ENCODE measurements around the gene IL4R. TPM values are rescaled to one million over a fixed set of nuclear protein-coding genes. Genes with fewer than 3 reads are reported as not detected.
A peak's percentile ranks its signal among the peaks of the same experiment; 100 is the strongest.

The IL4R gene
- total and polyA plus RNA-seq, 10 of the 15 experiments (the other 5 are each of a cell fraction or from before 2014, with no cell fraction given): 2.6 to 70.4 (median 36.6) TPM

DNA sequence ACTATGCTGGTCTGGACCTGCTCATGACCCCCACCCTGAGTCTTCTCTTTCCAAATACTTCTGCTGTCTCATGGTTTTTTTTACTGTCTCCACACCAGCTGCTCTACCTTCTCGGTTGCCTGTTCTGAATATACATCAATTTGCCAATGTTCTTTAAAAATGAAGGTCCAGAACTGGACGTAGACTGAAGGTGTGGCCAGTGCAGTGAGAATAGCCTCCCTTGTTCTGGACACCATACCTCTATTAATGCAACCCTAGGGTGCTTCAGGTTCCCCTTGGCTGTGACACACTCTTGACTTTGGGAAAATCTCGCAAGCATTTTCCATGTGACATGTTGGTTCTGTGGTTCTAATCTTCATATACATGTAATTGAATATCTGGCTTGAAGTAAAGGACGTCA lies 72.9 kb downstream of the IL4R start (continued):
- TF ChIP-seq, protein P1, sequence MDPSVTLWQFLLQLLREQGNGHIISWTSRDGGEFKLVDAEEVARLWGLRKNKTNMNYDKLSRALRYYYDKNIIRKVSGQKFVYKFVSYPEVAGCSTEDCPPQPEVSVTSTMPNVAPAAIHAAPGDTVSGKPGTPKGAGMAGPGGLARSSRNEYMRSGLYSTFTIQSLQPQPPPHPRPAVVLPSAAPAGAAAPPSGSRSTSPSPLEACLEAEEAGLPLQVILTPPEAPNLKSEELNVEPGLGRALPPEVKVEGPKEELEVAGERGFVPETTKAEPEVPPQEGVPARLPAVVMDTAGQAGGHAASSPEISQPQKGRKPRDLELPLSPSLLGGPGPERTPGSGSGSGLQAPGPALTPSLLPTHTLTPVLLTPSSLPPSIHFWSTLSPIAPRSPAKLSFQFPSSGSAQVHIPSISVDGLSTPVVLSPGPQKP (IDR thresholded peaks at IDR 0.05; ENCODE audit: low read depth, low read length): no peak
- TF ChIP-seq, protein P2, sequence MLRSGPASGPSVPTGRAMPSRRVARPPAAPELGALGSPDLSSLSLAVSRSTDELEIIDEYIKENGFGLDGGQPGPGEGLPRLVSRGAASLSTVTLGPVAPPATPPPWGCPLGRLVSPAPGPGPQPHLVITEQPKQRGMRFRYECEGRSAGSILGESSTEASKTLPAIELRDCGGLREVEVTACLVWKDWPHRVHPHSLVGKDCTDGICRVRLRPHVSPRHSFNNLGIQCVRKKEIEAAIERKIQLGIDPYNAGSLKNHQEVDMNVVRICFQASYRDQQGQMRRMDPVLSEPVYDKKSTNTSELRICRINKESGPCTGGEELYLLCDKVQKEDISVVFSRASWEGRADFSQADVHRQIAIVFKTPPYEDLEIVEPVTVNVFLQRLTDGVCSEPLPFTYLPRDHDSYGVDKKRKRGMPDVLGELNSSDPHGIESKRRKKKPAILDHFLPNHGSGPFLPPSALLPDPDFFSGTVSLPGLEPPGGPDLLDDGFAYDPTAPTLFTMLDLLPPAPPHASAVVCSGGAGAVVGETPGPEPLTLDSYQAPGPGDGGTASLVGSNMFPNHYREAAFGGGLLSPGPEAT (IDR thresholded peaks at IDR 0.05; ENCODE audit: low read depth): no peak

DNA sequence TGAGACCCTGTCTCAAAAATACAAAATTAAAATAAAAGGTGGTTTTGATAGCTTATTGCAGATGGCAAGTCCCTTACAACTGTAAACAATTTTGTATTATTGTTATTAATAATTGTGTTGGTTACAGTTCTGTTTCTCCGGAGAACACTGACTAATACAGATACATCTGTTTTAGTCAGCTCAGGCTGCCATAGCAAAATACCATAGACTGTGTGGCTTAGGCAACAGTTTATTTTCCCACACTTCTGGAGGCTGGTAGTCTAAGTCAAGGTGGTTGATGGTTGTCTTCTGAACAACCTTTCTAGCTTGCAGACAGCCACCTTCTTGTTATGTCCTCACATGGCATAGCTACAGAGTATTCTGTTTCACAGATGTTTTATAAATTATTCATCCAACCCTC lies 74.0 kb downstream of the IL4R start:
- DNase-seq (ENCODE audit: low read depth, low spot score) (peak; percentile 74), ATAC-seq (peak; percentile 88), FAIRE-seq (peak; percentile 83)
- Histone ChIP-seq H4K20me1 (ENCODE audit: control insufficient read depth, insufficient read depth) (no peaks in the 10 kb centered on the region), H3K27me3 (replicated peaks in 1 of 2; ENCODE audit: control insufficient read depth in 2 of 2, insufficient read depth in 2 of 2, low read length in 1 of 2) (no peaks in the 10 kb centered on the region), H3K9me3 (replicated peaks; ENCODE audit: control insufficient read depth, insufficient read depth, low read length) (peaks cover 49% of the 10 kb centered on the region), H3K79me2 (ENCODE audit: control insufficient read depth, insufficient read depth, low read length) (no peaks in the 10 kb centered on the region), H2AFZ (ENCODE audit: control insufficient read depth, low read depth, low read length) (no peak overlapping the region), H3K9ac (ENCODE audit: control insufficient read depth, insufficient read depth, low read length) (no peak overlapping the region), H3K4me1 (ENCODE audit: control insufficient read depth, insufficient read depth, low read length) (peaks cover 37% of the 10 kb centered on the region), H3K27ac (ENCODE audit: control insufficient read depth, insufficient read depth) (peak overlapping the region; percentile 54), H3K4me3 (no peak overlapping the region), H3K4me2 (ENCODE audit: control insufficient read depth, insufficient read depth) (peak overlapping the region; percentile 78), H3K36me3 (ENCODE audit: control insufficient read depth in 2 of 2, insufficient read depth in 2 of 2, low read length in 1 of 2) (no peaks in the 10 kb centered on the region)
- ChIA-PET CTCF (interaction anchor here (0.9 to 2.5 kb wide), 16 partner anchors 10 to 209 kb away, joined by 3 to 18 read pairs (median 6); partner anchors contain the start of gene IL21R), SMC1A (ENCODE audit: uncharacterized antibody, unreplicated experiment) (interaction anchor here (0.7 to 9.9 kb wide), 15 partner anchors 8 to 208 kb away, joined by 3 to 97 read pairs (median 8); partner anchors contain the start of gene IL21R), RAD21 (ENCODE audit: unreplicated experiment) (interaction anchor here (0.5 to 4.0 kb wide), 10 partner anchors 10 to 134 kb away, joined by 3 to 25 read pairs (median 9); partner anchors contain the start of genes IL21R and NSMCE1), POLR2A (interaction anchor here (0.6 to 3.7 kb wide), 9 partner anchors 9 to 804 kb away, joined by 3 to 33 read pairs (median 7); partner anchors contain the start of gene IL21R)
- no TSS peak for BruUV-seq (replicated peaks)
- in situ Hi-C loops (cut with MboI): no loop called here
- intact Hi-C loops (cut with micrococcal nuclease; ENCODE audit: unreplicated experiment): loop anchor here (1.0 to 5.0 kb wide), 2 partner anchors 13 to 65 kb away; no protein-coding TSS in a partner anchor
- WGBS (ENCODE audit: insufficient coverage, insufficient replicate concordance, low lambda C conversion rate, missing lambda C conversion rate): 0% methylated on average over 1 of the region's 1 CpG
- peak; percentile 99 for TF ChIP-seq JUNB (IDR thresholded peaks at IDR 0.05)
- TF ChIP-seq PAX8 (IDR thresholded peaks at IDR 0.05): no peak
- no peak for TF ChIP-seq ZNF207 (IDR thresholded peaks at IDR 0.05; ENCODE audit: borderline replicate concordance)
- peak; percentile 77 for TF ChIP-seq EED (IDR thresholded peaks at IDR 0.05; ENCODE audit: low read depth)
- TF ChIP-seq CBFB (IDR thresholded peaks at IDR 0.05; ENCODE audit: low read depth): peak; percentile 61
- peak; percentile 49; the same call in 1 of the 2 replicates for TF ChIP-seq CREB1 (IDR thresholded peaks at IDR 0.05; ENCODE audit: low read depth)
- peak; percentile 30; a peak in 2 of 4 replicates for TF ChIP-seq IKZF2 (IDR thresholded peaks at IDR 0.05)
- no peak for TF ChIP-seq RAD51 (IDR thresholded peaks at IDR 0.05)
- 0 out of 2 replicates have a peak, but pooled peaks have one; percentile 51 for TF ChIP-seq TBL1XR1 (IDR thresholded peaks at IDR 0.05; ENCODE audit: low read depth, low read length)
- TF ChIP-seq, protein P3, sequence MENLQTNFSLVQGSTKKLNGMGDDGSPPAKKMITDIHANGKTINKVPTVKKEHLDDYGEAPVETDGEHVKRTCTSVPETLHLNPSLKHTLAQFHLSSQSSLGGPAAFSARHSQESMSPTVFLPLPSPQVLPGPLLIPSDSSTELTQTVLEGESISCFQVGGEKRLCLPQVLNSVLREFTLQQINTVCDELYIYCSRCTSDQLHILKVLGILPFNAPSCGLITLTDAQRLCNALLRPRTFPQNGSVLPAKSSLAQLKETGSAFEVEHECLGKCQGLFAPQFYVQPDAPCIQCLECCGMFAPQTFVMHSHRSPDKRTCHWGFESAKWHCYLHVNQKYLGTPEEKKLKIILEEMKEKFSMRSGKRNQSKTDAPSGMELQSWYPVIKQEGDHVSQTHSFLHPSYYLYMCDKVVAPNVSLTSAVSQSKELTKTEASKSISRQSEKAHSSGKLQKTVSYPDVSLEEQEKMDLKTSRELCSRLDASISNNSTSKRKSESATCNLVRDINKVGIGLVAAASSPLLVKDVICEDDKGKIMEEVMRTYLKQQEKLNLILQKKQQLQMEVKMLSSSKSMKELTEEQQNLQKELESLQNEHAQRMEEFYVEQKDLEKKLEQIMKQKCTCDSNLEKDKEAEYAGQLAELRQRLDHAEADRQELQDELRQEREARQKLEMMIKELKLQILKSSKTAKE (IDR thresholded peaks at IDR 0.05; ENCODE audit: low read depth, poor library complexity, severe bottlenecking): peak; percentile 66
- no peak for TF ChIP-seq ZSCAN29 (IDR thresholded peaks at IDR 0.05)
- no peak for TF ChIP-seq HDAC2 (IDR thresholded peaks at IDR 0.05)
- 0 out of 2 replicates have a peak, but pooled peaks have one; percentile 27 for TF ChIP-seq BMI1 (IDR thresholded peaks at IDR 0.05; ENCODE audit: borderline replicate concordance)
- TF ChIP-seq FOXM1 (IDR thresholded peaks at IDR 0.05; ENCODE audit: low read depth, low read length): peak; percentile 97
- TF ChIP-seq, protein P1 (IDR thresholded peaks at IDR 0.05; ENCODE audit: low read depth, low read length): no peak
- no peak for TF ChIP-seq CHD4 (IDR thresholded peaks at IDR 0.05)
